GM12801 (cell line): ENCODE data around the gene NAA38.

Source experiments
- CTCF ChIP-seq: IDR thresholded peaks from one replicate; pipeline ENCODE4 v1.5.1; 2011; ENCODE audit warnings: control low read depth; ENCODE audit not compliant: insufficient read length; ENCODE audit errors: extremely low read depth

NAA38 gene

GRCh38 chr17:7809086-7809790 lies 48.1 kb downstream of the NAA38 start:
- TF ChIP-seq CTCF: no peak

- no peak for TF ChIP-seq CTCF
Measured at GRCh38 chr17:7807206-7807605, 50.2 kb downstream of the NAA38 start.
